Stomach (tissue), 9 donors: ENCODE data around the gene CNTF. TPM values are rescaled to one million over a fixed set of nuclear protein-coding genes. Genes with fewer than 3 reads are reported as not detected.
A peak's percentile ranks its signal among the peaks of the same experiment; 100 is the strongest.

Experiments
- DNase-seq, 2 donors: peaks; one replicate each; pipeline versions ENCODE4 v3.0.0 to v3.0.0-alpha.2; 2013 to 2019
- H3K27ac ChIP-seq, 5 donors: fragments of 200-600 bp in 4 of 5; sonication (generic) in 4 of 5; one replicate each; pipeline ENCODE4 v1.5.1; 2013 to 2019; ENCODE audit warnings: mild to moderate bottlenecking in 1 of 5, moderate library complexity in 1 of 5
- H3K27me3 ChIP-seq, 3 donors: fragments of 200-600 bp; sonication (generic); one replicate each; pipeline ENCODE4 v1.5.1; 2017 to 2019; ENCODE audit warnings: mixed run types in 1 of 3
- H3K36me3 ChIP-seq, 4 donors: fragments of 200-600 bp; sonication (generic); 1 replicate in 3 of 4; 2 replicates in 1 of 4; pipeline ENCODE4 v1.5.1; 2016 to 2019
- H3K4me1 ChIP-seq, 4 donors: fragments of 200-600 bp; sonication (generic); one replicate each; pipeline ENCODE4 v1.5.1; 2016 to 2019
- H3K4me3 ChIP-seq, 4 donors: fragments of 200-600 bp; sonication (generic) in 3 of 4; one replicate each; pipeline ENCODE4 v1.5.1; 2016 to 2019; ENCODE audit warnings: mild to moderate bottlenecking in 1 of 4
- H3K9me3 ChIP-seq, 4 donors: fragments of 200-600 bp; sonication (generic); one replicate each; pipeline ENCODE4 v1.5.1; 2016 to 2019
- EP300 ChIP-seq: sonication (generic); formaldehyde crosslinking; IDR thresholded peaks from one replicate; pipeline ENCODE4 v1.6.1; 2017; ENCODE audit warnings: antibody characterized with exemption
- POLR2A ChIP-seq, 4 donors: fragments of 450-650 bp; IDR thresholded peaks; one replicate each; pipeline ENCODE4 v1.6.1; 2016; ENCODE audit warnings: antibody characterized with exemption in 4 of 4, control low read depth in 2 of 4, mild to moderate bottlenecking in 1 of 4, moderate library complexity in 1 of 4
- POLR2AphosphoS5 ChIP-seq, 3 donors: sonication (generic); formaldehyde crosslinking; IDR thresholded peaks; one replicate each; pipeline ENCODE4 v1.6.1; 2016; ENCODE audit warnings: antibody characterized with exemption in 3 of 3
- WGBS, 5 donors: extraction: QIAGEN DNeasy Blood & Tissue Kit in 3 of 5; methylation state at CpG; one replicate each; pipeline versions ENCODE4 v1.1.5 to v1.1.7; 2013 to 2018; 5-methylcytosine and 5-hydroxymethylcytosine counted together
- intact Hi-C: fragments of 100-400 bp; cut with DNase I; formaldehyde crosslinking; loops from one replicate; pipeline ENCODE4 v1.15.1; 2023; ENCODE audit warnings: low total_unique reads
- polyA plus RNA-seq, 3 donors: library from polyadenylated mRNA; stranded (reverse); fragments of 200-250 nt; gene quantifications; one replicate each; pipeline ENCODE4 v1.2.3, GENCODE V29; 2013
- total RNA-seq, 5 donors: library from RNA; depleted of rRNA; stranded (reverse); fragments of >200 nt; gene quantifications; one replicate each; pipeline versions ENCODE4 v1.1.0 to v1.2.3, GENCODE V29; 2014 to 2016
- TF ChIP-seq, protein P1 (sequence below), 7 experiments: fragments of 450-650 bp in 4 of 7; fragments of 200-600 bp in 3 of 7; sonication (generic) in 3 of 7; IDR thresholded peaks; one replicate each; pipeline ENCODE4 v1.5.1; 2016 to 2019; ENCODE audit warnings: antibody characterized with exemption in 7 of 7, control low read depth in 2 of 7, mild to moderate bottlenecking in 1 of 7
- donor health status: healthy with polysubstance abuse.
- donor health status: Bipolar disorder and iron deficiency.
- donor health status: healthy.

CNTF gene
- total and polyA plus RNA-seq, 8 donors = 0.25 to 3.9 (median 0.60) TPM; not detected in 4

DNA sequence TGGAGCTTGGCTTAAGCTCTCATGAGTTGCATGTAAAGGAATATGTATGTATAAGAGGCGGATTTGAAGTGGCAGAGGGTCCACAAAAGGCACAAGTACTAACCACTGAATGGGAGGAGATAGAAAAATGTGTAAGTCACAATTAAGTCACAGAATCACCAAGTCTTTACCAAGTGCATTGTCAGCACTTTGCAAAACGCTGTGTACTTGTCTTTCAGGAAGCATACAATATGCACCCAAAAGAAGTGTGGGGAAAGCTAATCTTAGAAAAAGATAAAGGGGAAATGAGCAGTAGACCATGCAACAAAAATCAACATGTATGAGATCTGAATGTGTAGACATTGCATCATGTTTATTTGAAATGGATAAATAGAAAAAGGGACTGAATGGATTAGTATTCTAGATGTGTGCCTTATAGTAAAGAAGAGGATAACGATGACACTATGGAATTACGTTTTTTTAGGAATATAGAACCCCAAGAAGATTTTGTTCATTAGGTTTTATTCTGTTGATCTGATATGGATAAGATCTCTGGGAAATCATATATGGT, 4.5 kb downstream of the CNTF start:
- Histone ChIP-seq H3K27me3 (no peaks in the 10 kb centered on the region), H3K4me3 (no peak overlapping the region), H3K4me1 (peaks cover 0 to 13% (median 6%) of the 10 kb centered on the region in 4 donors), H3K27ac (no peak overlapping the region), H3K36me3 (peaks cover 6 to 44% (median 40%) of the 10 kb centered on the region in 4 donors), H3K9me3 (no peaks in the 10 kb centered on the region)
- 75 to 83% (median 76%) methylated on average over 4 of the region's 4 CpGs for WGBS, 5 donors
- intact Hi-C loops = no loop called here
- no peak for TF ChIP-seq POLR2A (IDR thresholded peaks at IDR 0.05)
- TF ChIP-seq POLR2AphosphoS5 (IDR thresholded peaks at IDR 0.05) = no peak
- TF ChIP-seq, protein P1, sequence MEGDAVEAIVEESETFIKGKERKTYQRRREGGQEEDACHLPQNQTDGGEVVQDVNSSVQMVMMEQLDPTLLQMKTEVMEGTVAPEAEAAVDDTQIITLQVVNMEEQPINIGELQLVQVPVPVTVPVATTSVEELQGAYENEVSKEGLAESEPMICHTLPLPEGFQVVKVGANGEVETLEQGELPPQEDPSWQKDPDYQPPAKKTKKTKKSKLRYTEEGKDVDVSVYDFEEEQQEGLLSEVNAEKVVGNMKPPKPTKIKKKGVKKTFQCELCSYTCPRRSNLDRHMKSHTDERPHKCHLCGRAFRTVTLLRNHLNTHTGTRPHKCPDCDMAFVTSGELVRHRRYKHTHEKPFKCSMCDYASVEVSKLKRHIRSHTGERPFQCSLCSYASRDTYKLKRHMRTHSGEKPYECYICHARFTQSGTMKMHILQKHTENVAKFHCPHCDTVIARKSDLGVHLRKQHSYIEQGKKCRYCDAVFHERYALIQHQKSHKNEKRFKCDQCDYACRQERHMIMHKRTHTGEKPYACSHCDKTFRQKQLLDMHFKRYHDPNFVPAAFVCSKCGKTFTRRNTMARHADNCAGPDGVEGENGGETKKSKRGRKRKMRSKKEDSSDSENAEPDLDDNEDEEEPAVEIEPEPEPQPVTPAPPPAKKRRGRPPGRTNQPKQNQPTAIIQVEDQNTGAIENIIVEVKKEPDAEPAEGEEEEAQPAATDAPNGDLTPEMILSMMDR (IDR thresholded peaks at IDR 0.05) = no peak
- TF ChIP-seq EP300 = no peak
- no peak for DNase-seq

DNA sequence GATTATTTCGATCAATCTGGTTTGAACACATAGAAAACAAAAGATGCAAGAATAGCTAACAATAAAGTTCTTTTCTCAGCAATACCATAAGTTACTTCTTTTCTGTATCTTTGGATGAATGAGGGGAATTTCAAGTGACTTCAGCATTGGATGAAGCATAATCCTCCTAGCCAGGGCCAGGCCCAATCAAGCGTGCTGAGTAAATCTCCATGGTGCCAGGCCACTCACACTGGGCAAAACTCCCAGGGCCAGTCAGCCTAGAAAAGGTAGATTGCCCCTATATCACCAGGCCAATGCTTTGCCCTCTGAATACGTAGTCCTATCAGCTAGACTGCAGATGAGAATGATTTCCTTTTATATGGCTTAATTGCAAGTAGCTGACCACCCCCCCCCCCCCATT, 6.0 kb downstream of the CNTF start:
- intact Hi-C loops = no loop called here
- TF ChIP-seq, protein P1 (IDR thresholded peaks at IDR 0.05) = no peak
- TF ChIP-seq EP300 (no peak), POLR2A (IDR thresholded peaks at IDR 0.05) (no peak), POLR2AphosphoS5 (IDR thresholded peaks at IDR 0.05) (no peak)

DNA sequence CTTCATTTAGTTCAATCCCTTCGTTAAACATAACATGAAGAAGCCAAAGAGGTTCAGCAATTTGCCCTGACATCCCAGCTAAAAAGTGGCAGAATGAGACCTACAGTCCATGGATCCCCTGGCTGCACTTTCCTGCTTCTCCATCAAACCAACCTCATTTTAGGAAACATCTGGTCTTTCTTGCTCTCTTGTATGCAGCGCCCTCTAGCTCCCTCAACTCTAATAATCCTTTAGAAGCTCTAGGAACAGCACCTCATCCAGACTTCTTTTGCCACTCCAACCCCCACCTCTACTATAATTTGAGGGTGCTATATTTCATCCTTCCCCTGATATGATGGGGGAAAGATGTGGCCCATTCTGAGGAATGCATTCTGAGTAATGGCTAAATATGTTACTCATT, 7.4 kb downstream of the CNTF start:
- no peaks in the 10 kb centered on the region for H3K27me3 ChIP-seq
- H3K36me3 ChIP-seq = peaks cover 0 to 16% (median 13%) of the 10 kb centered on the region in 4 donors
- no peaks in the 10 kb centered on the region for H3K9me3 ChIP-seq
- 28 to 46% (median 35%) methylated on average over 2 of the region's 2 CpGs for WGBS, 5 donors
- no peak for TF ChIP-seq POLR2AphosphoS5 (IDR thresholded peaks at IDR 0.05)
- TF ChIP-seq, protein P1 (IDR thresholded peaks at IDR 0.05) = peak in 3 of 7 experiments; percentile 17 to 34 (median 32)
- no peak for TF ChIP-seq POLR2A (IDR thresholded peaks at IDR 0.05)
- TF ChIP-seq EP300 = no peak
- intact Hi-C loops = no loop called here
- peaks cover 0 to 13% (median 6%) of the 10 kb centered on the region in 4 donors for H3K4me1 ChIP-seq
- no peak overlapping the region for H3K4me3 ChIP-seq
- DNase-seq = peak in 1 of 2 donors; percentile 56
- no peak overlapping the region for H3K27ac ChIP-seq

More for the DNA sequence above, 6.0 kb downstream of the CNTF start:
- no peaks in the 10 kb centered on the region for H3K27me3 ChIP-seq
- H3K4me3 ChIP-seq = no peak overlapping the region
- H3K36me3 ChIP-seq = peaks cover 6 to 30% (median 25%) of the 10 kb centered on the region in 4 donors
- DNase-seq = no peak
- no peak overlapping the region for H3K27ac ChIP-seq
- 58 to 74% (median 65%) methylated on average over 3 of the region's 3 CpGs for WGBS, 5 donors
- peaks cover 0 to 13% (median 6%) of the 10 kb centered on the region in 4 donors for H3K4me1 ChIP-seq
- H3K9me3 ChIP-seq = no peaks in the 10 kb centered on the region

DNA sequence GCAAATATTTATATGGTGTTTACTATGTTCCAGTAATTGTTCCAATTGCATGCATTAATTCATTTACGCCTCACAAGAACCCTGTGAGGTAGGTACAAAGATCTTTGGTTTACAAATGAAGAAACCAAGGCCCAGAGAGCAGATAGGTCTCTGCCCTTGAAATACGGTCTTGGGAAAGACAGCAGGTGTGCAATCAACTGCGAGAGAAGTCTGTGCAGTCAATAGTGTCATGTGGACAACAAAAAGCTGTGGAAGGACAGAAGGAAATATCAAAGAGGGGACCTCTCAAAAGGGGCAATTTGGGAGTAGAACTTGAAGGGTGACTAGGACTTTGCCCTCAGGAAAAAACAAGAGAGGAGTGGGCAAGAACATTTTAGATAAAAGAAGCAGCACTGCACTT, 8.9 kb downstream of the CNTF start:
- intact Hi-C loops = no loop called here
- TF ChIP-seq POLR2A (IDR thresholded peaks at IDR 0.05) (no peak), POLR2AphosphoS5 (IDR thresholded peaks at IDR 0.05) (no peak), EP300 (no peak)
- TF ChIP-seq, protein P1 (IDR thresholded peaks at IDR 0.05) = no peak
- DNase-seq = no peak
- peaks cover 0 to 4% (median 0%) of the 10 kb centered on the region in 4 donors for H3K36me3 ChIP-seq
- H3K27ac ChIP-seq = no peak overlapping the region
- no peaks in the 10 kb centered on the region for H3K27me3 ChIP-seq
- no peaks in the 10 kb centered on the region for H3K9me3 ChIP-seq
- H3K4me1 ChIP-seq = peaks cover 0 to 13% (median 6%) of the 10 kb centered on the region in 4 donors
- WGBS, 5 donors = 77 to 91% (median 82%) methylated on average over 3 of the region's 3 CpGs
- H3K4me3 ChIP-seq = no peak overlapping the region
